ENCODE results near the gene FLNB. TPM values are rescaled to one million over a fixed set of nuclear protein-coding genes. Genes with fewer than 3 reads are reported as not detected.

Gene FLNB
- total and polyA plus RNA-seq, 9 of the 15 experiments (the other 6 are each of a cell fraction or from before 2014, with no cell fraction given) = 9.4 to 48.1 (median 25.6) TPM

- in situ Hi-C loops (cut with MboI) (no loop called here), intact Hi-C loops (cut with micrococcal nuclease) (no loop called here)
- 50% methylated on average over 1 of the region's 1 CpG for WGBS (ENCODE audit: insufficient coverage, low coverage, missing lambda C conversion rate)
- no peak for FAIRE-seq
- Histone ChIP-seq H3K9me3 (replicated peaks; ENCODE audit: control insufficient read depth, insufficient read depth, low read depth, low read length) (no peaks in the 10 kb centered on the region), H3K27me3 (ENCODE audit: control insufficient read depth in 2 of 2, insufficient read depth in 2 of 2, low read length in 2 of 2) (no peaks in the 10 kb centered on the region), H3K4me2 (ENCODE audit: insufficient read depth, low read length) (no peak overlapping the region), H3K79me2 (ENCODE audit: control insufficient read depth, insufficient read depth, low read length) (no peaks in the 10 kb centered on the region), H3K4me1 (replicated peaks in 1 of 2; ENCODE audit: control insufficient read depth in 2 of 2, insufficient read depth in 2 of 2, low read length in 2 of 2) (peaks cover 6% of the 10 kb centered on the region in 2 experiments; a peak in 4 of 5 replicates), H3K4me3 (no peak overlapping the region), H3K27ac (ENCODE audit: extremely low read depth, low read depth, low read length) (no peak overlapping the region), H3K9ac (ENCODE audit: insufficient read depth in 1 of 2, low read depth in 2 of 2, low read length in 2 of 2) (no peak overlapping the region), H2AFZ (ENCODE audit: low read depth, low read length) (no peak overlapping the region), H4K20me1 (replicated peaks; ENCODE audit: control insufficient read depth, insufficient read depth, low read length) (no peaks in the 10 kb centered on the region), H3K9me1 (ENCODE audit: control insufficient read depth, insufficient read depth, low read length) (no peaks in the 10 kb centered on the region), H3K36me3 (ENCODE audit: control insufficient read depth, insufficient read depth, low read length) (no peaks in the 10 kb centered on the region)
- DNase-seq (ENCODE audit: extremely low read depth in 1 of 4, low spot score in 3 of 4) = no peak
- no peak for TF ChIP-seq ZNF140 (CRISPR knock-in tag; IDR thresholded peaks at IDR 0.05)
- TF ChIP-seq CREB3L1 (IDR thresholded peaks at IDR 0.05; ENCODE audit: borderline replicate concordance, low read depth) = no peak
- TF ChIP-seq HMGXB4 (CRISPR knock-in tag; IDR thresholded peaks at IDR 0.05) = no peak
- TF ChIP-seq CC2D1A (IDR thresholded peaks at IDR 0.05) = no peak
- ATAC-seq = no peak
- BruUV-seq (replicated peaks) = no TSS peak
- CTCF ChIA-PET (ENCODE audit: low intra/inter-chr PET ratio) = no interaction called here
- POLR2A ChIA-PET = interaction anchor here (0.6 kb wide), 1 partner anchor 78 kb away, joined by 3 read pairs; no protein-coding TSS in a partner anchor
Observed at GRCh38 chr3:57980416-57980815, 27.8 kb upstream of the FLNB start.

All from K562 (cell line).